ENCODE results near the gene TJAP1.

- no peak for TF ChIP-seq CTCF (IDR thresholded peaks at IDR 0.05)
- no peak for TF ChIP-seq POLR2A (IDR thresholded peaks at IDR 0.05)
These were observed 21.6 kb upstream of the TJAP1 start, which contains the start of gene DLK2 for GRCh38 chr6:43455531-43456428.
